Gastrocnemius medialis (tissue), 4 donors: Measurements from ENCODE around the gene WDR70. TPM values are rescaled to one million over a fixed set of nuclear protein-coding genes. Genes with fewer than 3 reads are reported as not detected.
"Not testable (repeated sequence)": the region's sequence is repeated elsewhere in the genome, so short reads cannot be mapped to it uniquely, and the experiment has no call there.

ENCODE experiments used
- ATAC-seq, 2 donors: fragments of 150-250 bp; one replicate each; pipeline ENCODE4 v1.9.1; 2016
- DNase-seq, 2 donors: peaks; one replicate each; pipeline ENCODE4 v3.0.0-alpha.2; 2019
- H3K27ac ChIP-seq, 4 donors: fragments of 200-600 bp; sonication (generic); 1 replicate in 1 of 4; 2 replicates in 3 of 4; pipeline ENCODE4 v1.5.1; 2016 to 2018; ENCODE audit warnings: mild to moderate bottlenecking in 2 of 4, moderate library complexity in 1 of 4
- H3K27me3 ChIP-seq, 3 donors: fragments of 200-600 bp; sonication (generic) in 2 of 3; 1 replicate in 1 of 3; 2 replicates in 2 of 3; pipeline versions ENCODE4 v1.5.1 to v1.6.0; 2016 to 2019; ENCODE audit warnings: mild to moderate bottlenecking in 1 of 3, moderate library complexity in 1 of 3
- H3K36me3 ChIP-seq, 2 donors: fragments of 200-600 bp; sonication (generic) in 1 of 2; one replicate each; pipeline ENCODE4 v1.5.1; 2017 to 2018
- H3K4me1 ChIP-seq, 2 donors: fragments of 200-600 bp; sonication (generic) in 1 of 2; one replicate each; pipeline ENCODE4 v1.5.1; 2016 to 2017; ENCODE audit warnings: mild to moderate bottlenecking in 2 of 2
- H3K4me3 ChIP-seq, 4 donors: fragments of 200-600 bp; sonication (generic) in 3 of 4; 1 replicate in 1 of 4; 2 replicates in 3 of 4; pipeline ENCODE4 v1.5.1; 2016 to 2019; ENCODE audit warnings: mild to moderate bottlenecking in 2 of 4
- H3K9me3 ChIP-seq, 3 donors: fragments of 200-600 bp; sonication (generic) in 2 of 3; 1 replicate in 1 of 3; 2 replicates in 2 of 3; pipeline ENCODE4 v1.5.1; 2016 to 2019
- CTCF ChIP-seq, 5 experiments: fragments of 450-650 bp in 3 of 5; fragments of 200-600 bp in 2 of 5; sonication (generic) in 2 of 5; IDR thresholded peaks in 4 of 5; conservative IDR thresholded peaks in 1 of 5; 1 replicate in 4 of 5; 2 replicates in 1 of 5; pipeline ENCODE4 v1.5.1; 2016 to 2019; ENCODE audit warnings: antibody characterized with exemption in 5 of 5, mild to moderate bottlenecking in 3 of 5, moderate library complexity in 3 of 5
- POLR2A ChIP-seq, 2 donors: fragments of 450-650 bp; IDR thresholded peaks; one replicate each; pipeline ENCODE4 v1.6.1; 2017; ENCODE audit warnings: antibody characterized with exemption in 2 of 2, mild to moderate bottlenecking in 2 of 2, moderate library complexity in 2 of 2
- in situ Hi-C, 4 donors: fragments of 200-750 bp; cut with MboI; loops; one replicate each; pipeline versions ENCODE4 v1.15.0 to v1.8.0; 2017; ENCODE audit warnings: low sequenced_read_pairs in 4 of 4
- intact Hi-C: fragments of 100-400 bp; cut with DNase I; formaldehyde crosslinking; loops from one replicate; pipeline ENCODE4 v1.15.1; 2023; ENCODE audit warnings: low total_unique reads
- total RNA-seq, 4 donors: library from RNA; depleted of rRNA; stranded (reverse); fragments of >200 nt; gene quantifications; one replicate each; pipeline versions ENCODE4 v1.1.0 to v1.2.3, GENCODE V29; 2016

WDR70 gene
- total RNA-seq, 4 donors from 2014 or later = 15.9 to 24.8 (median 21.5) TPM

GRCh38 chr5:37641933-37642332 lies 262.8 kb downstream of the WDR70 start:
- H3K4me1 ChIP-seq = peaks cover 13 to 18% of the 10 kb centered on the region in 2 donors
- H3K27me3 ChIP-seq = no peaks in the 10 kb centered on the region
- DNase-seq (no peak), ATAC-seq (peak; percentile 43 to 62)
- H3K36me3 ChIP-seq = no peaks in the 10 kb centered on the region
- H3K4me3 ChIP-seq = no peak overlapping the region
- intact Hi-C loops (no loop called here), in situ Hi-C loops (no loop called here)
- TF ChIP-seq CTCF (IDR thresholded peaks at IDR 0.05 in 4 of 5, conservative IDR thresholded peaks at IDR 0.05 in 1 of 5) (no peak), POLR2A (IDR thresholded peaks at IDR 0.05) (no peak)
- H3K9me3 ChIP-seq = no peaks in the 10 kb centered on the region
- peak overlapping the region in 3 of 4 donors; percentile 1 to 43 (median 40) for H3K27ac ChIP-seq

- H3K27ac ChIP-seq = no peak overlapping the region
- H3K36me3 ChIP-seq = no peaks in the 10 kb centered on the region
- H3K4me3 ChIP-seq = no peak overlapping the region
- no peaks in the 10 kb centered on the region for H3K27me3 ChIP-seq
- H3K9me3 ChIP-seq = no peaks in the 10 kb centered on the region
- in situ Hi-C loops = no loop called here
- no peak for TF ChIP-seq POLR2A (IDR thresholded peaks at IDR 0.05)
- no peak for TF ChIP-seq CTCF (IDR thresholded peaks at IDR 0.05 in 4 of 5, conservative IDR thresholded peaks at IDR 0.05 in 1 of 5)
- DNase-seq (no peak), ATAC-seq (no peak)
- intact Hi-C loops = no loop called here
- no peaks in the 10 kb centered on the region for H3K4me1 ChIP-seq
Observed at GRCh38 chr5:37645707-37646106, 266.6 kb downstream of the WDR70 start.

GRCh38 chr5:37654566-37654965 lies 275.4 kb downstream of the WDR70 start:
- DNase-seq, in situ Hi-C loops, H3K4me3 ChIP-seq, H3K9me3 ChIP-seq, intact Hi-C loops, ATAC-seq, H3K4me1 ChIP-seq, H3K36me3 ChIP-seq, H3K27me3 ChIP-seq, H3K27ac ChIP-seq: not testable (repeated sequence)

- ATAC-seq (no peak), DNase-seq (no peak)
- TF ChIP-seq CTCF (IDR thresholded peaks at IDR 0.05 in 4 of 5, conservative IDR thresholded peaks at IDR 0.05 in 1 of 5) = no peak
- H3K4me3 ChIP-seq = no peak overlapping the region
- H3K9me3 ChIP-seq = no peaks in the 10 kb centered on the region
- no peaks in the 10 kb centered on the region for H3K27me3 ChIP-seq
- no peaks in the 10 kb centered on the region for H3K36me3 ChIP-seq
- peaks cover 0 to 5% of the 10 kb centered on the region in 2 donors for H3K4me1 ChIP-seq
- intact Hi-C loops = no loop called here
- no peak overlapping the region for H3K27ac ChIP-seq
- in situ Hi-C loops = no loop called here
Observed at GRCh38 chr5:37657046-37657445, 277.9 kb downstream of the WDR70 start.

- no peak overlapping the region for H3K27ac ChIP-seq
- in situ Hi-C loops (no loop called here), intact Hi-C loops (no loop called here)
- H3K4me3 ChIP-seq = no peak overlapping the region
- H3K9me3 ChIP-seq = no peaks in the 10 kb centered on the region
- TF ChIP-seq CTCF (IDR thresholded peaks at IDR 0.05 in 4 of 5, conservative IDR thresholded peaks at IDR 0.05 in 1 of 5) = no peak
- TF ChIP-seq POLR2A (IDR thresholded peaks at IDR 0.05) = no peak
- DNase-seq (no peak), ATAC-seq (no peak)
- no peaks in the 10 kb centered on the region for H3K27me3 ChIP-seq
- no peaks in the 10 kb centered on the region for H3K36me3 ChIP-seq
- peaks cover 0 to 5% of the 10 kb centered on the region in 2 donors for H3K4me1 ChIP-seq
Observed at GRCh38 chr5:37658440-37658839, 279.3 kb downstream of the WDR70 start.
